GM10248 (cell line): ENCODE data around the gene ZDHHC5.

Experiments used
- CTCF ChIA-PET: fragments of 300-600 bp; sonication (Branson Sonifier 250); formaldehyde crosslinking; extraction: SDS; loops from one replicate; lab custom pipeline; 2021; ENCODE audit warnings: antibody characterized with exemption; lab: Yijun Ruan, JAX
- POLR2A ChIA-PET: fragments of 350-650 bp; sonication (Branson Sonifier 250); formaldehyde crosslinking; extraction: SDS; loops from one replicate; lab custom pipeline; 2020; ENCODE audit warnings: antibody characterized with exemption; lab: Yijun Ruan, JAX
- DNase-seq: peaks from one replicate; pipeline ENCODE4 v3.0.0; 2012; ENCODE audit errors: extremely low spot score
- CTCF ChIP-seq: IDR thresholded peaks from 2 replicates; pipeline ENCODE4 v1.5.1; 2012; ENCODE audit warnings: mild to moderate bottlenecking, low read depth; ENCODE audit errors: extremely low read depth, missing control alignments, control extremely low read depth

ZDHHC5 gene

GRCh38 chr11:57640068-57640800, 27.7 kb upstream of the ZDHHC5 start:
- no peak for DNase-seq
- POLR2A ChIA-PET, result no interaction called here
- CTCF ChIA-PET, result interaction anchor here (0.8 to 14.1 kb wide), 33 partner anchors 9 to 989 kb away, joined by 3 to 295 read pairs (median 6); partner anchors contain the start of genes RTN4RL2, SLC43A1, TIMM10 and UBE2L6
- TF ChIP-seq CTCF, result no peak

GRCh38 chr11:57641011-57641807, 26.7 kb upstream of the ZDHHC5 start:
- ChIA-PET CTCF (interaction anchor here (0.7 to 14.1 kb wide), 48 partner anchors 8 to 988 kb away, joined by 3 to 295 read pairs (median 5); partner anchors contain the start of genes RTN4RL2, SLC43A1, TIMM10 and UBE2L6), POLR2A (interaction anchor here (0.5 to 0.7 kb wide), 2 partner anchors 51 to 103 kb away, joined by 3 read pairs; no protein-coding TSS in a partner anchor)
- DNase-seq, result peak; percentile 65
- TF ChIP-seq CTCF, result peak; percentile 46

GRCh38 chr11:57643802-57644201, 24.1 kb upstream of the ZDHHC5 start:
- no peak for TF ChIP-seq CTCF
- POLR2A ChIA-PET, result interaction anchor here (0.5 to 0.6 kb wide), 2 partner anchors 111 to 186 kb away, joined by 3 to 5 read pairs; no protein-coding TSS in a partner anchor
- DNase-seq, result no peak
- CTCF ChIA-PET, result interaction anchor here (0.9 to 14.1 kb wide), 40 partner anchors 7 to 1129 kb away, joined by 3 to 295 read pairs (median 4); partner anchors contain the start of genes P2RX3, PRG2, RTN4RL2 and TIMM10

GRCh38 chr11:57644748-57645688, 22.9 kb upstream of the ZDHHC5 start:
- peak; percentile 82 for DNase-seq

GRCh38 chr11:57645689-57646085, 22.2 kb upstream of the ZDHHC5 start:
- TF ChIP-seq CTCF, result no peak
- ChIA-PET CTCF (interaction anchor here (1.2 to 14.1 kb wide), 7 partner anchors 9 to 188 kb away, joined by 3 to 295 read pairs (median 12); partner anchors contain the start of genes TIMM10 and UBE2L6), POLR2A (no interaction called here)
- no peak for DNase-seq

More at GRCh38 chr11:57644748-57645688, 22.9 kb upstream of the ZDHHC5 start:
- ChIA-PET POLR2A (interaction anchor here (0.6 kb wide), 1 partner anchor 112 kb away, joined by 3 read pairs; no protein-coding TSS in a partner anchor), CTCF (interaction anchor here (0.5 to 14.1 kb wide), 58 partner anchors 8 to 1128 kb away, joined by 3 to 295 read pairs (median 4); partner anchors contain the start of genes OR5B21, P2RX3, PRG2 and RTN4RL2)
- TF ChIP-seq CTCF, result peak; percentile 65
